Measurements from ENCODE around the gene ATG16L1.

The ATG16L1 gene

DNA sequence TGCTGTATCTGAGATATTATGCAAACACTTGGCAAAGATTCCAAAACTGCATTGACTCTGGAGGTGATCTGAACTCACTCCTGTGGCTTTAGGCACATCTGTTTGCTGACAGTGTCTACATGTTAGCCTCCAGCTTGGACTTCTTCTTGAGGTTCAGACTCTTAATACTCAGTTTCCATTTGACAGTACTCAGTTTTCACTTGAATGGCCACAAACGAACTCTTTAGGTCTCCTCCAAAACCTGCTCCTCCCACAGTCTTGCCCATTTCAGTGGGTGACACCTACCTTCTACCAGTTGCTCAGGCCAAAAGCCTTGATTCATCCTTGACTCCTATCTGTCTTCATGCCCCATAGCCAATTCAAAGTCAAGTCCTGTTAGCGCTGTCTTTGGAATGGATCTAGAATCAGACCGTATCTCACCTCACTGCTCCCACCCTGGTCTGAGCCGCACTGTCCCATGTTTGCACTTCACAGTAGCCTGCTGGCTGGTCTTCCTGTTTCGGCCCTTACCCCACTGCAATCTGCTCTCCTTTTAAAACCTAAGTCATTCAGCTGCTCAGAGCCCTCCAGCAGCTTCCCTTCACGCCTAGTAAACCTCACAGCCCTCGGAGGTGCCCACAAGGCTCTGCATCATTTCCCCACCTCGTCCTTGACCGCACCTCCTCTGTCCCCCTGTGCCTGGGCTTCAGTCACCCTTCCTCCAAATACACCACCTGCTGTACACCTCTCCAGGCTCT is 10.5 kb downstream of the ATG16L1 start:
- H3K4me1 Mint-ChIP-seq: peaks cover 65% of the 10 kb centered on the region
- DNase-seq (ENCODE audit: low spot score in 2 of 2) (no peak), ATAC-seq (peak; percentile 86)
- peak overlapping the region; percentile 26 for H3K4me3 Mint-ChIP-seq
- H3K9me3 Mint-ChIP-seq: no peaks in the 10 kb centered on the region
- peak overlapping the region; percentile 91 for H3K27ac Mint-ChIP-seq
- peaks cover 100% of the 10 kb centered on the region for H3K36me3 Mint-ChIP-seq

DNA sequence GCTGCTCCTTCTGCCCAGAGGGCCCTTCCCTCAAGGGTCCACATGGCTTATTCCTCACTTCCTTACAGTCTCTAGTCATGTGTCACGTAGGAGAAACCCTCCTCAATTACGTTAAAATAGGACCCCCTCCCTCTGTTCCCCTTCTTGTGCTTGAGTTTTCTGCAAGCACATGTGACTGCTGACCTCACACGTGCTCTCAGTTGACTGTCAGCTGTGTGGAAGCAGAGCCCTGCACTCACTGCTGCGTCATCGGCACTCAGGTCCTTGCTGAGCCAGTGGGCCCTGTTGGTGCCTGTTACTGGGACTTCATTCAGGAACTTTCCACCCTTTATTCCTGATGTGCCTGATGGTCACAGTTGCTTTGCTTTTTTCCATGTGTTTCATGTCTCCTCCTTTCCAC is 11.1 kb downstream of the ATG16L1 start:
- Mint-ChIP-seq H3K4me1 (peaks cover 71% of the 10 kb centered on the region), H3K36me3 (peaks cover 100% of the 10 kb centered on the region)

GRCh38 chr2:233263045-233263570 is 11.6 kb downstream of the ATG16L1 start:
- Mint-ChIP-seq H3K9me3 (no peaks in the 10 kb centered on the region), H3K4me1 (peaks cover 74% of the 10 kb centered on the region), H3K36me3 (peaks cover 100% of the 10 kb centered on the region), H3K4me3 (peak overlapping the region; percentile 26), H3K27ac (peak overlapping the region; percentile 91)
- DNase-seq (ENCODE audit: low spot score in 2 of 2) (no peak), ATAC-seq (no peak)

More for the DNA sequence above, 11.1 kb downstream of the ATG16L1 start:
- H3K27ac Mint-ChIP-seq: peak overlapping the region; percentile 91
- ATAC-seq (peak; percentile 6), DNase-seq (ENCODE audit: low spot score in 2 of 2) (no peak)
- peak overlapping the region; percentile 26 for H3K4me3 Mint-ChIP-seq
- H3K9me3 Mint-ChIP-seq: no peaks in the 10 kb centered on the region

GRCh38 chr2:233264667-233265066 is 13.2 kb downstream of the ATG16L1 start:
- Mint-ChIP-seq H3K27ac (peak overlapping the region; percentile 27), H3K36me3 (peaks cover 100% of the 10 kb centered on the region)

GRCh38 chr2:233265899-233266431 is 14.5 kb downstream of the ATG16L1 start:
- ATAC-seq: no peak
- Mint-ChIP-seq H3K4me3 (no peak overlapping the region), H3K9me3 (no peaks in the 10 kb centered on the region)

More at GRCh38 chr2:233264667-233265066, 13.2 kb downstream of the ATG16L1 start:
- Mint-ChIP-seq H3K4me1 (peaks cover 74% of the 10 kb centered on the region), H3K4me3 (no peak overlapping the region), H3K9me3 (no peaks in the 10 kb centered on the region)
- ATAC-seq (no peak), DNase-seq (ENCODE audit: low spot score in 2 of 2) (no peak)

GRCh38 chr2:233266481-233266880 is 15.0 kb downstream of the ATG16L1 start:
- H3K9me3 Mint-ChIP-seq: no peaks in the 10 kb centered on the region

More at GRCh38 chr2:233265899-233266431, 14.5 kb downstream of the ATG16L1 start:
- peaks cover 72% of the 10 kb centered on the region for H3K4me1 Mint-ChIP-seq
- DNase-seq (ENCODE audit: low spot score in 2 of 2): no peak
- peaks cover 100% of the 10 kb centered on the region for H3K36me3 Mint-ChIP-seq
- peak overlapping the region; percentile 97 for H3K27ac Mint-ChIP-seq

DNA sequence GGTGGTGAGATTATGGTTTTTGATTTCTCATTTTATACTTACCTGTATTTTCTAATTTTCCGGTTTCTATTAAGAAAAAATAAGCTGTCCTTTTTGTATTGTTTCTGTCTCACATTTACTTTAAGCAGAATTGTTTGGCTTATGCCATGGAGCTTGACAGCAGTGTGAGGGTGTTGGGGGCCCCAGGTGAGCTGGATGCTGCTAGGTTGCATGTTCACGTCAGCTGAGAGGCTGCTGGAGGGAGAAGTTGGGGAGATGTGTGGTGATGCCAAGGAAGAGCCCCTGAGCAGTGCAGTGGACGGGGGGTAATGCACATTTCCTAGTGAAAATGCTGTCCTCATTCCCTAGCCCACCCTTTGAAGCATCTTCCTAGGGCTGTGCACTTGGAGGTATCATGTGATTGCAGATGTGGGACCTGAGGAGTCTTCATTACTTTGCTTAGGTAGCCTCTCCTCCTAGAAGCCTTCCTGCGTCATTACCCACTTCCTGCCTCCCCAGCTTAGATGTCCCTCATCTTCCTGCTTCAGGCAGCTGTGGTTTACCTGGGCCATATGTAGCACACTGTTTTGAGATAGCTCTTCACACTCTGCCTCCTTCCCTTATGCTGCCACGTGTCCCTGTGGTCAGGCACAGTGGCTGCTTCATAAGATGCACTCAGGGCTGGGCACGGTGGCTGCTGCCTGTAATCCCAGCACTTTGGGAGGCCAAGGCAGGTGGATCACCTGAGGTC is 16.2 kb downstream of the ATG16L1 start:
- Mint-ChIP-seq H3K9me3 (no peaks in the 10 kb centered on the region), H3K27ac (peak overlapping the region; percentile 97), H3K4me1 (peaks cover 64% of the 10 kb centered on the region), H3K4me3 (peak overlapping the region; percentile 68), H3K36me3 (peaks cover 96% of the 10 kb centered on the region)
- ATAC-seq (peak; percentile 99), DNase-seq (ENCODE audit: low spot score in 2 of 2) (peak; percentile 55 to 82)

More at GRCh38 chr2:233266481-233266880, 15.0 kb downstream of the ATG16L1 start:
- peaks cover 97% of the 10 kb centered on the region for H3K36me3 Mint-ChIP-seq
- no peak overlapping the region for H3K4me3 Mint-ChIP-seq
- peak overlapping the region; percentile 97 for H3K27ac Mint-ChIP-seq
- DNase-seq (ENCODE audit: low spot score in 2 of 2) (no peak), ATAC-seq (no peak)
- peaks cover 68% of the 10 kb centered on the region for H3K4me1 Mint-ChIP-seq

- peak overlapping the region; percentile 63 for H3K4me3 Mint-ChIP-seq
- H3K4me1 Mint-ChIP-seq: peaks cover 76% of the 10 kb centered on the region
- ATAC-seq (no peak), DNase-seq (ENCODE audit: low spot score in 2 of 2) (no peak)
- H3K36me3 Mint-ChIP-seq: peaks cover 96% of the 10 kb centered on the region
- H3K9me3 Mint-ChIP-seq: no peaks in the 10 kb centered on the region
- H3K27ac Mint-ChIP-seq: peak overlapping the region; percentile 97
These were observed 18.9 kb downstream of the ATG16L1 start for GRCh38 chr2:233270366-233270765.

GRCh38 chr2:233270951-233271350 is 19.5 kb downstream of the ATG16L1 start:
- H3K36me3 Mint-ChIP-seq: peaks cover 96% of the 10 kb centered on the region
- H3K4me1 Mint-ChIP-seq: peaks cover 75% of the 10 kb centered on the region
- ATAC-seq (no peak), DNase-seq (ENCODE audit: low spot score in 2 of 2) (no peak)
- peak overlapping the region; percentile 97 for H3K27ac Mint-ChIP-seq
- peak overlapping the region; percentile 63 for H3K4me3 Mint-ChIP-seq
- no peaks in the 10 kb centered on the region for H3K9me3 Mint-ChIP-seq

GRCh38 chr2:233271693-233272092 is 20.2 kb downstream of the ATG16L1 start:
- ATAC-seq (no peak), DNase-seq (ENCODE audit: low spot score in 2 of 2) (no peak)
- Mint-ChIP-seq H3K36me3 (peaks cover 96% of the 10 kb centered on the region), H3K27ac (peak overlapping the region; percentile 97), H3K4me1 (peaks cover 68% of the 10 kb centered on the region), H3K9me3 (no peaks in the 10 kb centered on the region), H3K4me3 (no peak overlapping the region)

- Mint-ChIP-seq H3K4me1 (peaks cover 54% of the 10 kb centered on the region), H3K36me3 (peaks cover 96% of the 10 kb centered on the region), H3K9me3 (no peaks in the 10 kb centered on the region), H3K4me3 (peak overlapping the region; percentile 17), H3K27ac (peak overlapping the region; percentile 97)
- DNase-seq (ENCODE audit: low spot score in 2 of 2) (peak in 1 of 2 donors; percentile 58), ATAC-seq (peak; percentile 85)
These were observed 21.6 kb downstream of the ATG16L1 start for GRCh38 chr2:233273120-233273519.

DNA sequence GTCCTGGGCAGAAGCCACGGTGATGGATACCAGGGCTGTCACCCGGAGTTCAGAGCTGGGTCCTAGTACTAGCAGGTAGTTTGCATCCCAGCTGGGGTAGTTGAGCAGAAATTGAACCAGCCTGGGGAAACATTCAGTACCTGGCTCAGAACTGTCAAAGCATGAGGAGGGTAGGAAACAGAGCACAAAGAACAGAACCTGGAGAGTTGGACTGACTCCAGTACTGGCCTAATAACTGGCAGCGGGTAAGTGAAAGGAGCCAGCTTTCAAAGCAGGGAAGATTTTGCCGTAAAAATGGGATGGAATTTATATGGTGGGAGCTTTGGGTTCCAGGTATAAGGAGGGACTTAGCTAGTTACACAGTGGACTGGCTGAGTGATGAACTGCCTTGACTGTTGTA is 23.8 kb downstream of the ATG16L1 start:
- Mint-ChIP-seq H3K36me3 (peaks cover 96% of the 10 kb centered on the region), H3K4me1 (peaks cover 35% of the 10 kb centered on the region), H3K4me3 (no peak overlapping the region), H3K27ac (peak overlapping the region; percentile 56), H3K9me3 (no peaks in the 10 kb centered on the region)
- DNase-seq (ENCODE audit: low spot score in 2 of 2): no peak
- no peak for ATAC-seq

DNA sequence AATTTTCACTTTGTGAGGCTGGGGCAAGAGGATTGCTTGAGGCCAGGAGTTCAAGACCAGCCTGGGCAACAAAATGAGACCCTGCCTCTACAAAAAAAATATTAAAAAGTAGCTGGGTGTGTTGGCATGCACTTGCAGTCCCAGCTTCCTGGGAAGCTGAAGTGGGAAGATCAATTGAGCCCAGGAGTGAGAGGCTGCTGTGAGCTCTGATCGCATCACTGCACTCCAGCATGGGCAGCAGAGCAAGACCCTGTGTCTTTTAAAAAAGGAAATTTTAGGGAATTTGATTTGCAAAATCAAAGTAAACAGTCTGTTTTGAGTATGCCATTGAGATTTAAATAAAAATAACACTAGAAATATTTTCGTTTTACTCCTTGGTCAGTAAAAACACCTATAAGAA is 27.4 kb downstream of the ATG16L1 start:
- H3K9me3 Mint-ChIP-seq: no peaks in the 10 kb centered on the region
- DNase-seq (ENCODE audit: low spot score in 2 of 2) (no peak), ATAC-seq (no peak)
- H3K36me3 Mint-ChIP-seq: peaks cover 100% of the 10 kb centered on the region
- H3K4me1 Mint-ChIP-seq: peaks cover 22% of the 10 kb centered on the region
- H3K4me3 Mint-ChIP-seq: no peak overlapping the region
- peak overlapping the region; percentile 40 for H3K27ac Mint-ChIP-seq

- ATAC-seq (no peak), DNase-seq (ENCODE audit: low spot score in 2 of 2) (no peak)
- no peaks in the 10 kb centered on the region for H3K9me3 Mint-ChIP-seq
- H3K36me3 Mint-ChIP-seq: peaks cover 100% of the 10 kb centered on the region
- H3K4me1 Mint-ChIP-seq: peaks cover 15% of the 10 kb centered on the region
- H3K27ac Mint-ChIP-seq: peak overlapping the region; percentile 9
- H3K4me3 Mint-ChIP-seq: no peak overlapping the region
These were observed 28.7 kb downstream of the ATG16L1 start for GRCh38 chr2:233280114-233280693.

- Mint-ChIP-seq H3K4me1 (peaks cover 13% of the 10 kb centered on the region), H3K36me3 (peaks cover 100% of the 10 kb centered on the region), H3K27ac (peak overlapping the region; percentile 9), H3K9me3 (no peaks in the 10 kb centered on the region), H3K4me3 (no peak overlapping the region)
- no peak for DNase-seq (ENCODE audit: low spot score in 2 of 2)
- no peak for ATAC-seq
These were observed 30.1 kb downstream of the ATG16L1 start for GRCh38 chr2:233281553-233281952.
